Posterior cingulate gyrus (tissue), 11 donors: Measurements from ENCODE around the gene TEAD2.

Source experiments
- DNase-seq, 10 donors: peaks; one replicate each; pipeline versions ENCODE4 v3.0.0 to v3.0.0-alpha.2; 2020 to 2021; ENCODE audit warnings: mixed read lengths in 3 of 10
- intact Hi-C: fragments of 100-400 bp; cut with DNase I; formaldehyde crosslinking; loops from one replicate; pipeline ENCODE4 v1.15.1; 2023

TEAD2 gene

GRCh38 chr19:49362048-49362928 lies at the start of gene TEAD2:
TEAD2 (minus strand) TSS chr19:49362416; CDS start chr19:49360075, 2,341 bp downstream.
- DNase-seq: peak in 1 of 10 donors; percentile 66
- intact Hi-C loops: no loop called here

- intact Hi-C loops: no loop called here
- DNase-seq: no peak
These were observed 49.6 kb upstream of the TEAD2 start for GRCh38 chr19:49411681-49412326.

- DNase-seq: peak in 1 of 10 donors; percentile 24
- intact Hi-C loops: no loop called here
These were observed 47.3 kb upstream of the TEAD2 start for GRCh38 chr19:49409441-49410029.

GRCh38 chr19:49408816-49409440 lies 46.7 kb upstream of the TEAD2 start:
- DNase-seq: peak in 1 of 10 donors; percentile 40
- intact Hi-C loops: no loop called here

GRCh38 chr19:49407482-49408015 lies 45.3 kb upstream of the TEAD2 start:
- peak in 1 of 10 donors; percentile 61 for DNase-seq
- intact Hi-C loops: no loop called here

GRCh38 chr19:49407079-49407478 lies 44.9 kb upstream of the TEAD2 start:
- DNase-seq: peak in 2 of 10 donors; percentile 17 to 38
- intact Hi-C loops: no loop called here

- no peak for DNase-seq
- intact Hi-C loops: no loop called here
These were observed 41.4 kb upstream of the TEAD2 start for GRCh38 chr19:49403404-49404187.

GRCh38 chr19:49400029-49400428 lies 37.8 kb upstream of the TEAD2 start:
- DNase-seq: peak in 1 of 10 donors; percentile 34
- intact Hi-C loops: no loop called here

- intact Hi-C loops: no loop called here
- DNase-seq: peak in 1 of 10 donors; percentile 12
These were observed 36.7 kb upstream of the TEAD2 start for GRCh38 chr19:49398931-49399330.

- peak in 1 of 10 donors; percentile 47 for DNase-seq
- intact Hi-C loops: no loop called here
These were observed 35.9 kb upstream of the TEAD2 start for GRCh38 chr19:49398001-49398615.

GRCh38 chr19:49396738-49397505 lies 34.7 kb upstream of the TEAD2 start:
- peak in 1 of 10 donors; percentile 57 for DNase-seq
- intact Hi-C loops: no loop called here

- peak in 2 of 10 donors; percentile 17 to 62 for DNase-seq
- intact Hi-C loops: no loop called here
These were observed 33.6 kb upstream of the TEAD2 start for GRCh38 chr19:49395581-49396407.

GRCh38 chr19:49393881-49394280 lies 31.7 kb upstream of the TEAD2 start:
- DNase-seq: peak in 2 of 10 donors; percentile 15 to 22
- intact Hi-C loops: no loop called here

- peak; percentile 49 to 97 (median 75) for DNase-seq
- intact Hi-C loops: loop anchor here (1.0 kb wide), 2 partner anchors 52 to 156 kb away; no protein-coding TSS in a partner anchor
These were observed 29.6 kb upstream of the TEAD2 start for GRCh38 chr19:49391581-49392399.

GRCh38 chr19:49390929-49391359 lies 28.7 kb upstream of the TEAD2 start:
- DNase-seq: no peak
- intact Hi-C loops: no loop called here

- intact Hi-C loops: no loop called here
- no peak for DNase-seq
These were observed 28.1 kb upstream of the TEAD2 start for GRCh38 chr19:49390131-49390928.
